ENCODE results near the gene PLCH2.
A peak's percentile ranks its signal among the peaks of the same experiment; 100 is the strongest.

The PLCH2 gene

GRCh38 chr1:2479186-2479585 is 3.1 kb downstream of the PLCH2 start:
- no peak for DNase-seq

- DNase-seq: no peak
Measured at GRCh38 chr1:2479618-2480017, 3.5 kb downstream of the PLCH2 start.

- peak in 1 of 2 experiments; percentile 58 for DNase-seq
Measured at GRCh38 chr1:2480236-2480985, 4.3 kb downstream of the PLCH2 start.

GRCh38 chr1:2480986-2481364 is 4.9 kb downstream of the PLCH2 start:
- DNase-seq: no peak

GRCh38 chr1:2481885-2482284 is 5.8 kb downstream of the PLCH2 start:
- no peak for DNase-seq

- DNase-seq: no peak
Measured at GRCh38 chr1:2482588-2482987, 6.5 kb downstream of the PLCH2 start.

- no peak for DNase-seq
Measured at GRCh38 chr1:2483026-2483425, 6.9 kb downstream of the PLCH2 start.

GRCh38 chr1:2483970-2484369 is 7.9 kb downstream of the PLCH2 start:
- DNase-seq: no peak

- DNase-seq: no peak
Measured at GRCh38 chr1:2486041-2486440, 10.0 kb downstream of the PLCH2 start.

GRCh38 chr1:2486558-2486957 is 10.5 kb downstream of the PLCH2 start:
- DNase-seq: no peak

GRCh38 chr1:2488688-2489087 is 12.6 kb downstream of the PLCH2 start:
- DNase-seq: no peak

- DNase-seq: no peak
Measured at GRCh38 chr1:2489615-2490014, 13.5 kb downstream of the PLCH2 start.

- no peak for DNase-seq
Measured at GRCh38 chr1:2492091-2492490, 16.0 kb downstream of the PLCH2 start.

- DNase-seq: no peak
Measured at GRCh38 chr1:2493218-2493617, 17.1 kb downstream of the PLCH2 start.

GRCh38 chr1:2493691-2494322 is 17.7 kb downstream of the PLCH2 start:
- no peak for DNase-seq

- no peak for DNase-seq
Measured at GRCh38 chr1:2494323-2494693, 18.2 kb downstream of the PLCH2 start.

GRCh38 chr1:2495026-2495425 is 18.9 kb downstream of the PLCH2 start:
- no peak for DNase-seq

- DNase-seq: no peak
Measured at GRCh38 chr1:2495546-2495945, 19.5 kb downstream of the PLCH2 start.

GRCh38 chr1:2496087-2496622 is 20.1 kb downstream of the PLCH2 start:
- no peak for DNase-seq

- no peak for DNase-seq
Measured at GRCh38 chr1:2496746-2497145, 20.7 kb downstream of the PLCH2 start.

GRCh38 chr1:2497891-2498290 is 21.8 kb downstream of the PLCH2 start:
- no peak for DNase-seq

- DNase-seq: no peak
Measured at GRCh38 chr1:2498648-2499047, 22.6 kb downstream of the PLCH2 start.

- no peak for DNase-seq
Measured at GRCh38 chr1:2499260-2499659, 23.2 kb downstream of the PLCH2 start.

- DNase-seq: peak; percentile 49 to 77
Measured at GRCh38 chr1:2499986-2500596, 24.0 kb downstream of the PLCH2 start.

All from NCI-H524 (cell line).